Keratinocyte (primary cell): ENCODE results near the gene ADAMTS15. TPM values are rescaled to one million over a fixed set of nuclear protein-coding genes. Genes with fewer than 3 reads are reported as not detected.

Experiments used
- DNase-seq: peaks from one replicate; pipeline ENCODE4 v3.0.0-alpha.2; 2011; ENCODE audit warnings: low read depth, missing footprints, low spot score
- FAIRE-seq: peaks from 2 replicates; lab custom pipeline; 2011; peaks lifted over from hg19 to GRCh38; lab: Jason Lieb, UNC
- H2AFZ ChIP-seq: 2 replicates; pipeline ENCODE4 v1.6.0; 2012; ENCODE audit warnings: low read length, control low read depth, inconsistent platforms; ENCODE audit not compliant: control insufficient read depth
- H3K27ac ChIP-seq: 2 replicates; pipeline ENCODE4 v1.5.1; 2011; ENCODE audit warnings: low read length; ENCODE audit not compliant: control insufficient read depth, insufficient read depth
- H3K27me3 ChIP-seq: 3 replicates; pipeline ENCODE4 v1.6.0; 2011; ENCODE audit warnings: low read length; ENCODE audit not compliant: control insufficient read depth, insufficient read depth; ENCODE audit errors: extremely low read depth
- H3K36me3 ChIP-seq, 2 experiments: 2 replicates in 1 of 2; 3 replicates in 1 of 2; pipeline ENCODE4 v1.5.1; 2011; ENCODE audit warnings: low read length in 2 of 2, mild to moderate bottlenecking in 1 of 2; ENCODE audit not compliant: control insufficient read depth in 2 of 2, insufficient read depth in 2 of 2; ENCODE audit errors: extremely low read depth in 1 of 2
- H3K4me1 ChIP-seq: 3 replicates; pipeline ENCODE4 v1.5.1; 2011; ENCODE audit warnings: low read length; ENCODE audit not compliant: control insufficient read depth, insufficient read depth; ENCODE audit errors: extremely low read depth
- H3K4me2 ChIP-seq: 3 replicates; pipeline ENCODE4 v1.6.0; 2011; ENCODE audit warnings: low read depth, low read length; ENCODE audit not compliant: control insufficient read depth, insufficient read depth; ENCODE audit errors: extremely low read depth
- H3K4me3 ChIP-seq, 3 experiments: fragments of 200-600 bp in 1 of 3; sonication (generic) in 1 of 3; 2 replicates in 2 of 3; 3 replicates in 1 of 3; pipeline ENCODE4 v1.5.1; 2011 to 2016; ENCODE audit warnings: low read length in 3 of 3, mild to moderate bottlenecking in 3 of 3, control low read depth in 2 of 3, inconsistent platforms in 1 of 3, low read depth in 1 of 3, mixed read lengths in 1 of 3, mixed run types in 1 of 3, moderate library complexity in 1 of 3; ENCODE audit not compliant: control insufficient read depth in 2 of 3, insufficient read depth in 2 of 3; ENCODE audit errors: extremely low read depth in 1 of 3
- H3K79me2 ChIP-seq: 2 replicates; pipeline ENCODE4 v1.6.0; 2012; ENCODE audit warnings: low read length; ENCODE audit not compliant: control insufficient read depth, insufficient read depth
- H3K9ac ChIP-seq: 3 replicates; pipeline ENCODE4 v1.6.0; 2011; ENCODE audit warnings: low read length; ENCODE audit not compliant: control insufficient read depth, insufficient read depth; ENCODE audit errors: extremely low read depth
- H3K9me1 ChIP-seq: 3 replicates; pipeline ENCODE4 v1.6.0; 2011; ENCODE audit warnings: low read length; ENCODE audit not compliant: control insufficient read depth, insufficient read depth; ENCODE audit errors: extremely low read depth
- H3K9me3 ChIP-seq: 2 replicates; pipeline ENCODE4 v1.5.1; 2012; ENCODE audit warnings: low read depth, low read length; ENCODE audit not compliant: control insufficient read depth
- H4K20me1 ChIP-seq: 3 replicates; pipeline ENCODE4 v1.6.0; 2011; ENCODE audit warnings: low read length; ENCODE audit not compliant: control insufficient read depth, insufficient read depth; ENCODE audit errors: extremely low read depth
- CTCF ChIP-seq, 3 experiments: IDR thresholded peaks in 1 of 3; conservative IDR thresholded peaks in 1 of 3; optimal IDR thresholded peaks in 1 of 3; 2 replicates in 2 of 3; 3 replicates in 1 of 3; pipeline versions ENCODE3 to v1.5.1; 2011; ENCODE audit warnings: low read length in 3 of 3, mild to moderate bottlenecking in 3 of 3, moderate library complexity in 2 of 3, control low read depth in 1 of 3, inconsistent platforms in 1 of 3; ENCODE audit not compliant: insufficient read depth in 2 of 3; ENCODE audit errors: extremely low read depth in 1 of 3
- EZH2 ChIP-seq: IDR thresholded peaks from one replicate; pipeline ENCODE4 v1.6.1; 2012; ENCODE audit warnings: inconsistent platforms, mild to moderate bottlenecking, low read length, moderate library complexity
- dilution Hi-C: fragments of 300-500 bp; cut with MboI; formaldehyde crosslinking; loops from one replicate; pipeline ENCODE4 v1.7.0; 2020; ENCODE audit warnings: low sequenced_read_pairs; ENCODE audit not compliant: extremely low pct_ligation_motif_present
- polyA plus RNA-seq, 5 experiments: library from polyadenylated mRNA; depleted of rRNA in 3 of 5; stranded (reverse) in 3 of 5; stranded (forward) in 1 of 5; unstranded in 1 of 5; fragments of >200 nt; gene quantifications; 1 replicate in 1 of 5; 2 replicates in 3 of 5; 3 replicates in 1 of 5; pipeline versions ENCODE4 v1.2.1 to v1.2.3, GENCODE V29; 2011 to 2012; ENCODE audit warnings: missing spikeins in 2 of 5, low read depth in 1 of 5, low replicate concordance in 1 of 5

The ADAMTS15 gene
- polyA plus RNA-seq, 1 donor (not counting 4 experiments of a cell fraction or from before 2014, with no cell fraction given) = 0.30 TPM

GRCh38 chr11:130511765-130512164, 63.3 kb downstream of the ADAMTS15 start:
- Histone ChIP-seq H3K4me2 (no peak overlapping the region), H4K20me1 (no peaks in the 10 kb centered on the region), H3K9me1 (no peaks in the 10 kb centered on the region), H3K9me3 (peaks cover 2% of the 10 kb centered on the region), H3K4me1 (no peaks in the 10 kb centered on the region), H3K79me2 (no peaks in the 10 kb centered on the region), H3K36me3 (no peaks in the 10 kb centered on the region), H3K4me3 (no peak overlapping the region), H3K27me3 (no peaks in the 10 kb centered on the region), H3K9ac (no peak overlapping the region), H3K27ac (no peak overlapping the region), H2AFZ (no peak overlapping the region)
- TF ChIP-seq CTCF (optimal IDR thresholded peaks at IDR 0.05 in 1 of 3, IDR thresholded peaks at IDR 0.05 in 1 of 3, conservative IDR thresholded peaks at IDR 0.05 in 1 of 3; ENCODE audit: extremely low read depth in 1 of 3, insufficient read depth in 2 of 3, low read length in 3 of 3) = no peak
- no peak for TF ChIP-seq EZH2
- dilution Hi-C loops = no loop called here
- no peak for DNase-seq
- no peak for FAIRE-seq

- Histone ChIP-seq H3K9me1 (no peaks in the 10 kb centered on the region), H3K79me2 (no peaks in the 10 kb centered on the region), H3K4me3 (no peak overlapping the region), H3K36me3 (no peaks in the 10 kb centered on the region), H4K20me1 (no peaks in the 10 kb centered on the region), H3K27me3 (no peaks in the 10 kb centered on the region), H2AFZ (no peak overlapping the region), H3K27ac (no peak overlapping the region), H3K9me3 (peaks cover 2% of the 10 kb centered on the region), H3K4me2 (no peak overlapping the region), H3K9ac (no peak overlapping the region), H3K4me1 (no peaks in the 10 kb centered on the region)
- TF ChIP-seq CTCF (optimal IDR thresholded peaks at IDR 0.05 in 1 of 3, IDR thresholded peaks at IDR 0.05 in 1 of 3, conservative IDR thresholded peaks at IDR 0.05 in 1 of 3; ENCODE audit: extremely low read depth in 1 of 3, insufficient read depth in 2 of 3, low read length in 3 of 3) (no peak), EZH2 (no peak)
- DNase-seq = no peak
- dilution Hi-C loops = no loop called here
- FAIRE-seq = no peak
These were observed 64.2 kb downstream of the ADAMTS15 start for GRCh38 chr11:130512662-130513061.
